HL-60 (cell line): ENCODE data around the gene SLC6A8.
A peak's percentile ranks its signal among the peaks of the same experiment; 100 is the strongest.

ENCODE experiments used
- DNase-seq, 2 experiments: peaks; one replicate each; pipeline ENCODE4 v3.0.0-alpha.2; 2010 to 2020; ENCODE audit warnings: low read depth in 1 of 2, low spot score in 1 of 2
- H3K27ac ChIP-seq: fragments of 250-450 bp; sonication (Bioruptor Pico); replicated peaks from 2 replicates; pipeline ENCODE4 v1.5.1; 2020; ENCODE audit warnings: mild to moderate bottlenecking, moderate library complexity
- H3K27me3 ChIP-seq: fragments of 250-450 bp; sonication (Bioruptor Pico); 2 replicates; pipeline ENCODE4 v1.5.1; 2021; ENCODE audit warnings: mild to moderate bottlenecking, moderate library complexity; ENCODE audit not compliant: insufficient read depth, poor library complexity, severe bottlenecking
- H3K4me3 ChIP-seq: replicated peaks from 2 replicates; pipeline ENCODE4 v1.5.1; 2011; ENCODE audit warnings: mild to moderate bottlenecking, control low read depth, low read length; ENCODE audit not compliant: insufficient read depth
- GABPA ChIP-seq: IDR thresholded peaks from 2 replicates; pipeline ENCODE4 v1.6.1; 2012; ENCODE audit warnings: low read depth
- POLR2AphosphoS5 ChIP-seq: IDR thresholded peaks from 2 replicates; pipeline ENCODE4 v1.6.1; 2012; ENCODE audit warnings: low read depth
- SPI1 ChIP-seq: IDR thresholded peaks from 2 replicates; pipeline ENCODE4 v1.6.1; 2012; ENCODE audit warnings: low read depth, mild to moderate bottlenecking, borderline replicate concordance
- TF ChIP-seq, protein P1 (sequence below): IDR thresholded peaks from one replicate; pipeline ENCODE4 v1.5.1; 2011; ENCODE audit warnings: low read length, control low read depth, inconsistent platforms; ENCODE audit not compliant: insufficient read depth
- TF ChIP-seq, protein P2 (sequence below): IDR thresholded peaks from 2 replicates; pipeline ENCODE4 v1.6.1; 2012; ENCODE audit warnings: low read depth; ENCODE audit not compliant: insufficient replicate concordance

The SLC6A8 gene

DNA sequence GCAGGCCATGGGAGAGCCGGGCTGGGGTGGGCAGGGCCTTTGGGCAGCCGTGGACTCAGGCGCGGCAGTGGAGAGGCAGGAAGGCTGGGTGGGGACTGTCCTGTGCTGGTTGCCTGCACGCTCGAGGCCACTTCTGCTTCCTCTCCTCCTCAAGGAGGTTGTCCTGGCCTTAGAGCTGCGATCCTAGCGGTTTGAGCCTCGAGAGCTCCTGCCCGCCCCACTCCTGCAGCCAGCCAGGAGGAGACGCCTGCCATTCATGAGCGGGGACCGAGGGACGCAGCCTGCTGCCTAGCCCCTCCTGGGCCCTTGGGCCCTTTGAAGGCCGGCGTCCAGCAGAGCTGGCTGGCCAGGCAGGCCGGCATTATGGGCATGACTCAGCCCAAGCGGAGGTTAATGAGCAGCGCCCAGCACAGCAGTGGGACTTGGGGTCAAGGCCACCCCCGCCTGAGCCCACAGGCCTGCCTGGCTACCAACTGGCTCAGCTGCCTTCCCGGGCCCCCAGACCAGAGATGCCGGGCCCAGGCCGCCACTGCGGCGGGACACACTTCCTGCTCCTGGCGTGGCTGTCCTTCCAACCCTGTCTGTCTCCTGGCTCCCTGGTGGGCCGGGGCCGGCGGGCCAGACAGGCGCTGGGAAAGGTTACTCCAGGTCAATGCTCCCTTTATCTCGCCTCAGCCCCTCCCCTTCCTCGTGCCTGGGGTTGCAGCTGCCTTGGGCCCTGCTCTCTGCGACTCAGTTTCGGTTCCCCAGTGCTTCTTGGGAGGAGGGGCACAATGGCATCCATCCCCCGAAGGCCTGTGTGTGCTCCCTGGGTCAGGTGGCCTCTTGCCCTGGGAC, 38.8 kb downstream of the SLC6A8 start:
- TF ChIP-seq GABPA (no peak), SPI1 (peak; percentile 34; the same call in 1 of the 2 replicates), POLR2AphosphoS5 (peak; percentile 51; the same call in 1 of the 2 replicates)
- TF ChIP-seq, protein P1, sequence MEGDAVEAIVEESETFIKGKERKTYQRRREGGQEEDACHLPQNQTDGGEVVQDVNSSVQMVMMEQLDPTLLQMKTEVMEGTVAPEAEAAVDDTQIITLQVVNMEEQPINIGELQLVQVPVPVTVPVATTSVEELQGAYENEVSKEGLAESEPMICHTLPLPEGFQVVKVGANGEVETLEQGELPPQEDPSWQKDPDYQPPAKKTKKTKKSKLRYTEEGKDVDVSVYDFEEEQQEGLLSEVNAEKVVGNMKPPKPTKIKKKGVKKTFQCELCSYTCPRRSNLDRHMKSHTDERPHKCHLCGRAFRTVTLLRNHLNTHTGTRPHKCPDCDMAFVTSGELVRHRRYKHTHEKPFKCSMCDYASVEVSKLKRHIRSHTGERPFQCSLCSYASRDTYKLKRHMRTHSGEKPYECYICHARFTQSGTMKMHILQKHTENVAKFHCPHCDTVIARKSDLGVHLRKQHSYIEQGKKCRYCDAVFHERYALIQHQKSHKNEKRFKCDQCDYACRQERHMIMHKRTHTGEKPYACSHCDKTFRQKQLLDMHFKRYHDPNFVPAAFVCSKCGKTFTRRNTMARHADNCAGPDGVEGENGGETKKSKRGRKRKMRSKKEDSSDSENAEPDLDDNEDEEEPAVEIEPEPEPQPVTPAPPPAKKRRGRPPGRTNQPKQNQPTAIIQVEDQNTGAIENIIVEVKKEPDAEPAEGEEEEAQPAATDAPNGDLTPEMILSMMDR: no peak
- TF ChIP-seq, protein P2, sequence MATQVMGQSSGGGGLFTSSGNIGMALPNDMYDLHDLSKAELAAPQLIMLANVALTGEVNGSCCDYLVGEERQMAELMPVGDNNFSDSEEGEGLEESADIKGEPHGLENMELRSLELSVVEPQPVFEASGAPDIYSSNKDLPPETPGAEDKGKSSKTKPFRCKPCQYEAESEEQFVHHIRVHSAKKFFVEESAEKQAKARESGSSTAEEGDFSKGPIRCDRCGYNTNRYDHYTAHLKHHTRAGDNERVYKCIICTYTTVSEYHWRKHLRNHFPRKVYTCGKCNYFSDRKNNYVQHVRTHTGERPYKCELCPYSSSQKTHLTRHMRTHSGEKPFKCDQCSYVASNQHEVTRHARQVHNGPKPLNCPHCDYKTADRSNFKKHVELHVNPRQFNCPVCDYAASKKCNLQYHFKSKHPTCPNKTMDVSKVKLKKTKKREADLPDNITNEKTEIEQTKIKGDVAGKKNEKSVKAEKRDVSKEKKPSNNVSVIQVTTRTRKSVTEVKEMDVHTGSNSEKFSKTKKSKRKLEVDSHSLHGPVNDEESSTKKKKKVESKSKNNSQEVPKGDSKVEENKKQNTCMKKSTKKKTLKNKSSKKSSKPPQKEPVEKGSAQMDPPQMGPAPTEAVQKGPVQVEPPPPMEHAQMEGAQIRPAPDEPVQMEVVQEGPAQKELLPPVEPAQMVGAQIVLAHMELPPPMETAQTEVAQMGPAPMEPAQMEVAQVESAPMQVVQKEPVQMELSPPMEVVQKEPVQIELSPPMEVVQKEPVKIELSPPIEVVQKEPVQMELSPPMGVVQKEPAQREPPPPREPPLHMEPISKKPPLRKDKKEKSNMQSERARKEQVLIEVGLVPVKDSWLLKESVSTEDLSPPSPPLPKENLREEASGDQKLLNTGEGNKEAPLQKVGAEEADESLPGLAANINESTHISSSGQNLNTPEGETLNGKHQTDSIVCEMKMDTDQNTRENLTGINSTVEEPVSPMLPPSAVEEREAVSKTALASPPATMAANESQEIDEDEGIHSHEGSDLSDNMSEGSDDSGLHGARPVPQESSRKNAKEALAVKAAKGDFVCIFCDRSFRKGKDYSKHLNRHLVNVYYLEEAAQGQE: no peak
- Histone ChIP-seq H3K27me3 (no peaks in the 10 kb centered on the region), H3K4me3 (peak overlapping the region; percentile 53), H3K27ac (peak overlapping the region; percentile 93)
- DNase-seq: peak; percentile 63 to 75

DNA sequence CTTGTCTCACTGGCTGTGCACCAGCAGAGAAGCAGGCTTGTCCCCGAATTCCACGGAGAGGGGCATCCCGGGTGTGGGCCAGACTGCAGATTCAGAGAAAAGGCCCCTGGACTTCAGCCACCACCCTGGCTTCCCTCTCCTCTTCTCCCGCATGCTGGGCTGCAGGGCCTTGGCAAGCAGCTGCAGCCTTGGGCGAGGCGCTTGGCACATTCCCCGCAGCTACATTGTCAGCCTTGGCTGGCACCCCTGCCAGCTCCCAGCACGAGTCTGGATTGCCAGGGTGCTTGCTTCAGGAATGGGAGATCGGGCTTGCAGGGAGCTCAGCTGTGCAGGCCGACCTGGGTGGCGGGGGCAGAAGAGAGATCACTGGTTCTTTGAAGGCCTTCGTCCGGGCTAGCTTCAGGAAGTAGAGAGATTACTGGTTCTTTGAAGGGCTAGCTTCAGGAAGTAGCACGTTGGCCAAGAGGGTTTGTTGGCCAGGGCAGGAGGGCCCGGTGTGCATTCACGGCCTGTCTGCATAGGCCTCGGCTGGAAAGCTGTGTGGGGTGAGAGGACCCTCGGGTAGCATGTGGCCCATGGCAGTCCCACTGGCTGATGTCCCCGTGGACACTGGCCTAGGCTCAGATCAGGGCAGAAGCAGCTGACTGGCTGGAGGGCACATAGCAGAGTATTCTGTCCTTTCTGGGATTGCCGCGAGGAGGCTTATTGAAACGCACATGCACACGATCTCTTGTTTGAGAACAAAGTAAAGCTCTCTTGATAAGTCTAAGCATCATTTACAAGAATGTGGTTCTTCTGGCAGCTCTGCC, 39.6 kb downstream of the SLC6A8 start:
- Histone ChIP-seq H3K27me3 (no peaks in the 10 kb centered on the region), H3K27ac (peak overlapping the region; percentile 93), H3K4me3 (peak overlapping the region; percentile 53)
- no peak for TF ChIP-seq SPI1
- no peak for TF ChIP-seq GABPA
- no peak for TF ChIP-seq POLR2AphosphoS5
- TF ChIP-seq, protein P2: no peak
- TF ChIP-seq, protein P1: no peak
- peak; percentile 16 to 49 for DNase-seq

DNA sequence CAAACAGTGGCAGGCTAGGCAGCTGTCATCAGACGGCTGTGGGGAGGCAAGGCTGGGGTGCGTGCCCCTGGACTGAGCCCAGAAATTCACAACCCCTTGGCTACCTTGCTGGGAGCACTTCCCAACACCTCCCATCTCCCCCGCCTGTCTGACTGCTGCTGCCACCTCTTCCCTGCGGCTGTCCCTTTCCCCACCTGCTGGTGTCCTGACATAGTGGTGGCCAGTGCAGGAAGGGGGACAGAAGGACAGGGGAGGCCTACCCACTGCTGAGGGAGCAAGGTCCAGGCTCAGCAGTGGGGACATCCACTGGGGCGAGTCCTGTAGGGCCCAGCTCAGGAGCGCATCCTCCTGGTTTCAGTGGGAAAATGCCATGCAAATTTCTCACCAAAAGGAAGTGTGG, 40.4 kb downstream of the SLC6A8 start:
- no peak for TF ChIP-seq POLR2AphosphoS5
- TF ChIP-seq SPI1: no peak
- TF ChIP-seq GABPA: no peak
- TF ChIP-seq, protein P1: no peak
- TF ChIP-seq, protein P2: no peak
- Histone ChIP-seq H3K27me3 (no peaks in the 10 kb centered on the region), H3K27ac (no peak overlapping the region; the same call in 1 of the 2 replicates), H3K4me3 (no peak overlapping the region)
- no peak for DNase-seq
